IMR-90 (cell line): ENCODE data around the gene CYP1A2. TPM values are rescaled to one million over a fixed set of nuclear protein-coding genes. Genes with fewer than 3 reads are reported as not detected.

Source experiments
- ATAC-seq: fragments of 200-7000 bp; cut with Tn5 transposase; 2 replicates; pipeline ENCODE4 v1.9.1; 2020; ENCODE audit warnings: low read depth, mild to moderate bottlenecking, moderate library complexity
- BruUV-seq: library from RNA; stranded (reverse); fragments of 400-500 nt; replicated peaks from 2 replicates; lab custom pipeline; 2021; lab: Mats Ljungman, UMichigan
- CTCF ChIA-PET: fragments of 300-600 bp; formaldehyde crosslinking; extraction: SDS; loops from one replicate; lab custom pipeline; 2021; ENCODE audit warnings: antibody characterized with exemption; lab: Yijun Ruan, JAX
- POLR2A ChIA-PET: fragments of 300-600 bp; sonication (Branson Sonifier 250); formaldehyde crosslinking; loops from one replicate; lab custom pipeline; 2022; ENCODE audit warnings: antibody characterized with exemption; ENCODE audit not compliant: unreplicated experiment; lab: Charles Lee
- DNase-seq: peaks from one replicate; pipeline ENCODE4 v3.0.0; 2013
- H2AFZ ChIP-seq: replicated peaks from 2 replicates; pipeline ENCODE3; 2013; ENCODE audit warnings: low read length, mild to moderate bottlenecking; ENCODE audit not compliant: poor library complexity
- H2AK5ac ChIP-seq: 2 replicates; pipeline ENCODE4 v1.6.1; 2013; ENCODE audit warnings: low read depth, low read length, inconsistent platforms
- H2AK9ac ChIP-seq: replicated peaks from 2 replicates; pipeline ENCODE3; 2013; ENCODE audit warnings: mild to moderate bottlenecking, low read depth, low read length, moderate library complexity; ENCODE audit not compliant: poor library complexity
- H2BK120ac ChIP-seq: 2 replicates; pipeline ENCODE4 v1.6.1; 2013; ENCODE audit warnings: low read depth, low read length, inconsistent platforms
- H2BK15ac ChIP-seq: 3 replicates; pipeline ENCODE4 v1.6.1; 2013; ENCODE audit warnings: low read depth, low read length, inconsistent platforms
- H2BK20ac ChIP-seq: 2 replicates; pipeline ENCODE4 v1.6.1; 2013; ENCODE audit warnings: low read depth, mild to moderate bottlenecking, inconsistent platforms, low read length, moderate library complexity
- H2BK5ac ChIP-seq: 2 replicates; pipeline ENCODE4 v1.6.1; 2013; ENCODE audit warnings: mild to moderate bottlenecking, low read depth, low read length, inconsistent platforms; ENCODE audit not compliant: poor library complexity, severe bottlenecking
- H3K14ac ChIP-seq: replicated peaks from 2 replicates; pipeline ENCODE4 v1.6.1; 2013; ENCODE audit warnings: low read depth, low read length, inconsistent platforms
- H3K18ac ChIP-seq: 2 replicates; pipeline ENCODE4 v1.6.1; 2013; ENCODE audit warnings: low read depth, low read length, control low read depth
- H3K23ac ChIP-seq: 2 replicates; pipeline ENCODE4 v1.6.1; 2013; ENCODE audit warnings: low read depth, low read length, inconsistent platforms
- H3K27ac ChIP-seq: 2 replicates; pipeline ENCODE4 v1.5.1; 2013; ENCODE audit warnings: mild to moderate bottlenecking, control low read depth, low read length; ENCODE audit not compliant: insufficient read depth
- H3K27me3 ChIP-seq: 2 replicates; pipeline ENCODE4 v1.6.1; 2013; ENCODE audit warnings: low read length; ENCODE audit not compliant: control insufficient read depth, insufficient read depth
- H3K36me3 ChIP-seq: 2 replicates; pipeline ENCODE4 v1.6.1; 2013; ENCODE audit warnings: low read length, mixed read lengths; ENCODE audit not compliant: control insufficient read depth, insufficient read depth
- H3K4ac ChIP-seq: 2 replicates; pipeline ENCODE4 v1.6.1; 2013; ENCODE audit warnings: low read depth, low read length, inconsistent platforms
- H3K4me1 ChIP-seq: 2 replicates; pipeline ENCODE4 v1.6.1; 2013; ENCODE audit warnings: low read length, mixed read lengths; ENCODE audit not compliant: control insufficient read depth, insufficient read depth
- H3K4me2 ChIP-seq: 2 replicates; pipeline ENCODE4 v1.6.1; 2013; ENCODE audit warnings: low read depth, mild to moderate bottlenecking, control low read depth, low read length, moderate library complexity
- H3K4me3 ChIP-seq: 2 replicates; pipeline ENCODE4 v1.5.1; 2013; ENCODE audit warnings: low read depth, mild to moderate bottlenecking, control low read depth, low read length, moderate library complexity; ENCODE audit not compliant: insufficient read depth
- H3K56ac ChIP-seq: 2 replicates; pipeline ENCODE4 v1.6.1; 2013; ENCODE audit warnings: low read length, inconsistent platforms; ENCODE audit not compliant: insufficient read depth; ENCODE audit errors: extremely low read depth
- H3K79me1 ChIP-seq, 2 experiments: 2 replicates each; pipeline ENCODE4 v1.6.1; 2013; ENCODE audit warnings: low read length in 2 of 2, inconsistent platforms in 1 of 2, low read depth in 1 of 2
- H3K9ac ChIP-seq: 2 replicates; pipeline ENCODE4 v1.6.1; 2013; ENCODE audit warnings: low read depth, low read length, control low read depth
- H3K9me1 ChIP-seq: 2 replicates; pipeline ENCODE4 v1.6.1; 2013; ENCODE audit warnings: low read length, inconsistent platforms; ENCODE audit not compliant: insufficient read depth
- H3K9me3 ChIP-seq: 2 replicates; pipeline ENCODE4 v1.6.1; 2013; ENCODE audit warnings: low read length; ENCODE audit not compliant: control insufficient read depth, insufficient read depth
- H4K20me1 ChIP-seq: 2 replicates; pipeline ENCODE4 v1.6.1; 2013; ENCODE audit warnings: low read length, inconsistent platforms; ENCODE audit not compliant: insufficient read depth
- H4K5ac ChIP-seq: 2 replicates; pipeline ENCODE4 v1.6.1; 2013; ENCODE audit warnings: mild to moderate bottlenecking, low read depth, low read length, control low read depth
- H4K8ac ChIP-seq, 2 experiments: 2 replicates each; pipeline ENCODE4 v1.6.1; 2013; ENCODE audit warnings: low read depth in 2 of 2, low read length in 2 of 2, control low read depth in 1 of 2, inconsistent platforms in 1 of 2
- H4K91ac ChIP-seq: 2 replicates; pipeline ENCODE4 v1.6.1; 2013; ENCODE audit warnings: low read depth, low read length, inconsistent platforms; ENCODE audit not compliant: insufficient read depth
- MAFK ChIP-seq: IDR thresholded peaks from 2 replicates; pipeline ENCODE4 v1.6.1; 2012; ENCODE audit warnings: low read depth, low read length, improper control_type of control experiment
- MXI1 ChIP-seq: IDR thresholded peaks from 2 replicates; pipeline ENCODE4 v1.6.1; 2012; ENCODE audit warnings: low read depth, mild to moderate bottlenecking, low read length, moderate library complexity, borderline replicate concordance
- NFE2L2 ChIP-seq: fragments of 150-350 bp; IDR thresholded peaks from 2 replicates; pipeline ENCODE4 v1.6.1; 2016; ENCODE audit warnings: low read depth, mild to moderate bottlenecking, low read length
- POLR2A ChIP-seq: IDR thresholded peaks from 2 replicates; pipeline ENCODE4 v1.6.1; 2012; ENCODE audit warnings: mild to moderate bottlenecking, low read depth, low read length
- RCOR1 ChIP-seq: IDR thresholded peaks from 2 replicates; pipeline ENCODE4 v1.6.1; 2012; ENCODE audit warnings: mild to moderate bottlenecking, low read length, improper control_type of control experiment; ENCODE audit not compliant: insufficient replicate concordance
- SMC3 ChIP-seq: fragments of 150-350 bp; IDR thresholded peaks from 2 replicates; pipeline ENCODE4 v1.6.1; 2016; ENCODE audit warnings: low read depth, mild to moderate bottlenecking, antibody characterized with exemption, low read length, moderate library complexity
- WGBS, 2 experiments: methylation state at CpG; one replicate each; pipeline versions ENCODE4 v1.1.5 to v1.1.7; 2013; ENCODE audit warnings: missing lambda C conversion rate in 2 of 2; ENCODE audit not compliant: insufficient read length in 1 of 2; ENCODE audit errors: extremely low coverage in 2 of 2; 5-methylcytosine and 5-hydroxymethylcytosine counted together
- dilution Hi-C: fragments of 300-500 bp; cut with HindIII; formaldehyde crosslinking; loops from one replicate; pipeline ENCODE4 v1.14.3; 2018; ENCODE audit warnings: low sequenced_read_pairs; ENCODE audit not compliant: unreplicated experiment
- in situ Hi-C: fragments of 300-500 bp; cut with MboI; formaldehyde crosslinking; loops from 3 replicates; pipeline ENCODE4 v1.14.3; 2019; ENCODE audit warnings: low sequenced_read_pairs, inconsistent platforms, mixed read lengths
- intact Hi-C: fragments of 100-400 bp; cut with micrococcal nuclease; formaldehyde crosslinking; loops from 2 replicates; pipeline ENCODE4 v1.10.0; 2022
- polyA plus RNA-seq, 3 experiments: library from polyadenylated mRNA; depleted of rRNA; stranded (reverse); fragments of >200 nt; gene quantifications; 2 replicates each; pipeline ENCODE4 v1.2.3, GENCODE V29; 2012; ENCODE audit warnings: low replicate concordance in 1 of 3
- total RNA-seq: library from RNA; depleted of rRNA; stranded (reverse); fragments of >200 nt; gene quantifications from 2 replicates; pipeline ENCODE4 v1.2.3, GENCODE V29; 2012
- TF ChIP-seq, protein P1 (sequence below): fragments of 150-350 bp; IDR thresholded peaks from 2 replicates; pipeline ENCODE4 v1.6.1; 2017; ENCODE audit warnings: mild to moderate bottlenecking, antibody characterized with exemption, low read length, low read depth

The CYP1A2 gene
- total and polyA plus RNA-seq, 2 of the 4 experiments (the other 2 are of a cell fraction) = not detected

GRCh38 chr15:74722591-74722990, 26.1 kb upstream of the CYP1A2 start:
- Histone ChIP-seq H3K56ac (no peak overlapping the region), H3K23ac (no peak overlapping the region), H3K9ac (no peak overlapping the region), H3K4ac (no peak overlapping the region), H4K8ac (no peak overlapping the region), H2AK9ac (no peak overlapping the region), H4K5ac (no peak overlapping the region), H3K18ac (no peak overlapping the region), H2BK120ac (no peak overlapping the region), H3K9me1 (peaks cover 5% of the 10 kb centered on the region), H3K14ac (no peak overlapping the region), H2AK5ac (no peak overlapping the region), H2BK20ac (no peak overlapping the region), H4K20me1 (no peaks in the 10 kb centered on the region; the same call in 1 of the 2 replicates), H3K36me3 (no peaks in the 10 kb centered on the region), H3K9me3 (no peaks in the 10 kb centered on the region), H2AFZ (no peak overlapping the region), H3K79me1 (no peaks in the 10 kb centered on the region), H2BK5ac (no peak overlapping the region), H3K4me1 (no peaks in the 10 kb centered on the region), H3K4me2 (no peak overlapping the region), H3K27me3 (peaks cover 75% of the 10 kb centered on the region), H3K27ac (no peak overlapping the region), H3K4me3 (no peak overlapping the region), H4K91ac (no peak overlapping the region), H2BK15ac (no peak overlapping the region)
- DNase-seq (no peak), ATAC-seq (no peak)
- ChIA-PET POLR2A (no interaction called here), CTCF (no interaction called here)
- intact Hi-C loops (no loop called here), in situ Hi-C loops (no loop called here), dilution Hi-C loops (no loop called here)
- TF ChIP-seq POLR2A = no peak
- TF ChIP-seq NFE2L2 = no peak
- TF ChIP-seq MXI1 = no peak
- no peak for TF ChIP-seq RCOR1
- TF ChIP-seq SMC3 = no peak
- TF ChIP-seq, protein P1, sequence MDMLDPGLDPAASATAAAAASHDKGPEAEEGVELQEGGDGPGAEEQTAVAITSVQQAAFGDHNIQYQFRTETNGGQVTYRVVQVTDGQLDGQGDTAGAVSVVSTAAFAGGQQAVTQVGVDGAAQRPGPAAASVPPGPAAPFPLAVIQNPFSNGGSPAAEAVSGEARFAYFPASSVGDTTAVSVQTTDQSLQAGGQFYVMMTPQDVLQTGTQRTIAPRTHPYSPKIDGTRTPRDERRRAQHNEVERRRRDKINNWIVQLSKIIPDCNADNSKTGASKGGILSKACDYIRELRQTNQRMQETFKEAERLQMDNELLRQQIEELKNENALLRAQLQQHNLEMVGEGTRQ = no peak
- no peak for TF ChIP-seq MAFK
- no TSS peak for BruUV-seq
- 74% methylated on average over 8 of the region's 13 CpGs; no CpG with 5 or more reads in 1 of the 2 experiments for WGBS, 2 experiments
